ENCODE results near the gene CDIP1. TPM values are rescaled to one million over a fixed set of nuclear protein-coding genes. Genes with fewer than 3 reads are reported as not detected.

Gene CDIP1
- total RNA-seq, 1 donor from 2014 or later: 64.7 TPM

DNA sequence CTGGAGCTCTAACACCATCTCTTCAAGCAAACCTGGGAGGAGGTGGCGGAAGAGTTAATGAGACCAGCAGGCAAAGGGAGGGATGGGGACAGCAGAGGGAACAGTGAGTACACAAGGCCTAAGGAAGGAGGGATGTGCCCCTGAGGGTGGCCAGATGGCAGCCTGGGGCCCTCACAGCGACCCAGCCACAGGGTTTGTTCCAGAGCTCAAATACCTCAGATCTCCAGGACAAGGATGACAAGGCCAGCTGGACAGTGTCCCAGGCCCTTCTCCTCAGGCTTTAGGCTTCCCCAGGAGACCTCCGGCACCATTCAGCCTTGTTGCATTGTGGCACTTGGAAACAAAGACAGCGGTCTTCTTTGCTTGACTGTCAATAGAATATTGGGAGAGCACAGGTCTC lies 14.9 kb downstream of the CDIP1 start:
- H3K4me3 ChIP-seq (ENCODE audit: insufficient read depth, low read depth, low read length): no peak overlapping the region
- peaks cover 18% of the 10 kb centered on the region for H3K4me1 Mint-ChIP-seq (ENCODE audit: low read depth, unreplicated experiment)

DNA sequence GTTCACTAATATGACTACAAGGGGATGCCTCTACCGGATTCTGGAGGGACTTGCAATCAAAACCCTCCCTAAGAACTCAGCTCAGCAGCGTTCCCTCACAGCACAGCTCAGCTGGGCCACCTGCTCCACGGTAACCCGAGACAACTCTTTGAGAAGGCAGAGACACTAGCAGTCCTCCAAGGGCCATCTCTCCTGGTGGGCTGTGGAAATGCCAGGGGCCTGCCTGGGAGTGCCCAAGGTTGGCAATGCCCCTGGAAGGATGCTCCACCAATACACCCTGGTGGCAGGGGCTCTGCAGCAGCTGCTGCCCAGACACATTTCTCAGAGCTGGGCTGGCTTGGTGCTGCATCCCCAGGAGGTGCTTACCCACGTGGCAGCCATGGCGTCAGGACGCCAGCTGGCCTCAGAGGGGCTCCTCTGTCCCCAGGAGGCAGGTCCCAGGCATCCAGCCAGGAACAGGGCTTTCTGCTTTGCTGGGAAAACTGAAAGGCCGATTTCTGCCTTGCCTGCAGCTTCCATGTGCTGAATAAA lies 16.5 kb downstream of the CDIP1 start:
- Mint-ChIP-seq H3K4me1 (ENCODE audit: low read depth, unreplicated experiment) (peaks cover 9% of the 10 kb centered on the region), H3K27ac (ENCODE audit: unreplicated experiment) (no peak overlapping the region), H3K27me3 (ENCODE audit: low read depth, unreplicated experiment) (no peaks in the 10 kb centered on the region), H3K4me3 (ENCODE audit: unreplicated experiment) (no peak overlapping the region), H3K36me3 (ENCODE audit: low read depth, unreplicated experiment) (peaks cover 18% of the 10 kb centered on the region), H3K9me3 (ENCODE audit: unreplicated experiment) (peaks cover 2% of the 10 kb centered on the region)
- Histone ChIP-seq H3K9me3 (ENCODE audit: insufficient read depth, low read depth, low read length) (no peaks in the 10 kb centered on the region), H3K4me2 (ENCODE audit: low read length) (no peak overlapping the region), H3K27me3 (ENCODE audit: insufficient read depth, low read length) (no peaks in the 10 kb centered on the region), H3K9ac (ENCODE audit: low read length) (no peak overlapping the region), H3K4me3 (ENCODE audit: insufficient read depth, low read depth, low read length) (no peak overlapping the region), H3K27ac (ENCODE audit: low read depth, low read length) (no peak overlapping the region), H2AFZ (ENCODE audit: low read depth, low read length) (no peak overlapping the region), H3K79me2 (ENCODE audit: insufficient read depth, low read length) (peaks cover 11% of the 10 kb centered on the region), H3K4me1 (ENCODE audit: insufficient read depth, low read length) (no peaks in the 10 kb centered on the region), H3K36me3 (ENCODE audit: insufficient read depth, low read length) (no peaks in the 10 kb centered on the region), H4K20me1 (ENCODE audit: insufficient read depth, low read length) (peaks cover 57% of the 10 kb centered on the region)
- TF ChIP-seq, protein P1, sequence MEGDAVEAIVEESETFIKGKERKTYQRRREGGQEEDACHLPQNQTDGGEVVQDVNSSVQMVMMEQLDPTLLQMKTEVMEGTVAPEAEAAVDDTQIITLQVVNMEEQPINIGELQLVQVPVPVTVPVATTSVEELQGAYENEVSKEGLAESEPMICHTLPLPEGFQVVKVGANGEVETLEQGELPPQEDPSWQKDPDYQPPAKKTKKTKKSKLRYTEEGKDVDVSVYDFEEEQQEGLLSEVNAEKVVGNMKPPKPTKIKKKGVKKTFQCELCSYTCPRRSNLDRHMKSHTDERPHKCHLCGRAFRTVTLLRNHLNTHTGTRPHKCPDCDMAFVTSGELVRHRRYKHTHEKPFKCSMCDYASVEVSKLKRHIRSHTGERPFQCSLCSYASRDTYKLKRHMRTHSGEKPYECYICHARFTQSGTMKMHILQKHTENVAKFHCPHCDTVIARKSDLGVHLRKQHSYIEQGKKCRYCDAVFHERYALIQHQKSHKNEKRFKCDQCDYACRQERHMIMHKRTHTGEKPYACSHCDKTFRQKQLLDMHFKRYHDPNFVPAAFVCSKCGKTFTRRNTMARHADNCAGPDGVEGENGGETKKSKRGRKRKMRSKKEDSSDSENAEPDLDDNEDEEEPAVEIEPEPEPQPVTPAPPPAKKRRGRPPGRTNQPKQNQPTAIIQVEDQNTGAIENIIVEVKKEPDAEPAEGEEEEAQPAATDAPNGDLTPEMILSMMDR (IDR thresholded peaks at IDR 0.05; ENCODE audit: insufficient read depth, low read depth, low read length): no peak
- no peak for TF ChIP-seq EZH2 (IDR thresholded peaks at IDR 0.05; ENCODE audit: insufficient read depth, low read length)
- FAIRE-seq: no peak
- DNase-seq (ENCODE audit: low read depth): no peak

More for the DNA sequence above, 14.9 kb downstream of the CDIP1 start:
- Histone ChIP-seq H3K36me3 (ENCODE audit: insufficient read depth, low read length) (no peaks in the 10 kb centered on the region), H3K4me1 (ENCODE audit: insufficient read depth, low read length) (no peaks in the 10 kb centered on the region), H3K4me2 (ENCODE audit: low read length) (no peak overlapping the region), H3K27me3 (ENCODE audit: insufficient read depth, low read length) (no peaks in the 10 kb centered on the region), H3K79me2 (ENCODE audit: insufficient read depth, low read length) (peaks cover 11% of the 10 kb centered on the region), H3K27ac (ENCODE audit: low read depth, low read length) (no peak overlapping the region), H3K9ac (ENCODE audit: low read length) (no peak overlapping the region), H2AFZ (ENCODE audit: low read depth, low read length) (no peak overlapping the region), H4K20me1 (ENCODE audit: insufficient read depth, low read length) (peaks cover 42% of the 10 kb centered on the region), H3K9me3 (ENCODE audit: insufficient read depth, low read depth, low read length) (no peaks in the 10 kb centered on the region)
- peaks cover 2% of the 10 kb centered on the region for H3K9me3 Mint-ChIP-seq (ENCODE audit: unreplicated experiment)
- no peak for FAIRE-seq
- TF ChIP-seq EZH2 (IDR thresholded peaks at IDR 0.05; ENCODE audit: insufficient read depth, low read length): no peak
- TF ChIP-seq, protein P1 (IDR thresholded peaks at IDR 0.05; ENCODE audit: insufficient read depth, low read depth, low read length): no peak
- no peak for DNase-seq (ENCODE audit: low read depth)
- no peaks in the 10 kb centered on the region for H3K27me3 Mint-ChIP-seq (ENCODE audit: low read depth, unreplicated experiment)
- no peak overlapping the region for H3K4me3 Mint-ChIP-seq (ENCODE audit: unreplicated experiment)
- H3K36me3 Mint-ChIP-seq (ENCODE audit: low read depth, unreplicated experiment): peaks cover 18% of the 10 kb centered on the region
- no peak overlapping the region for H3K27ac Mint-ChIP-seq (ENCODE audit: unreplicated experiment)

DNA sequence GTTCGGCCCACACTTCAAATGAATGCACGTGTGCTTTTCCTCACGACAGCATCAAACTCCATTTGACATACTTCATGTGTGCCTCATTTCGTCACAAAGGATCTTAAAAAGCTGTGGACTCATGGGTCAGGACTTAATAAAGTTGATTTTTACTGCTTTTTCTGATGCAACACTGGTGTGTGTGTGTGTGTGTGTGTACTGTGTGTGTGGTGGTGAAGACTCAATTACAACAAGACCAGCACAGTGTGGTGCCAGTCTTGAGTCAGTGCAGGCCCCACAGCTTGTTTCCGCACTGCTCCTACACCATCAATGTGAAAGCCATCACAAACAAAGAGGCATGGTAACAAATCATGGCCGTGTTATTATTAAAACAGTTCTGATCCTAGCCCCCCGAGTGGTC lies 17.7 kb downstream of the CDIP1 start:
- H3K4me2 ChIP-seq (ENCODE audit: low read length): no peak overlapping the region
- H4K20me1 ChIP-seq (ENCODE audit: insufficient read depth, low read length): peaks cover 59% of the 10 kb centered on the region
- H3K79me2 ChIP-seq (ENCODE audit: insufficient read depth, low read length): peaks cover 11% of the 10 kb centered on the region
- FAIRE-seq (no peak), DNase-seq (ENCODE audit: low read depth) (no peak)
- Mint-ChIP-seq H3K4me1 (ENCODE audit: low read depth, unreplicated experiment) (peaks cover 12% of the 10 kb centered on the region), H3K27me3 (ENCODE audit: low read depth, unreplicated experiment) (no peaks in the 10 kb centered on the region), H3K4me3 (ENCODE audit: unreplicated experiment) (no peak overlapping the region), H3K9me3 (ENCODE audit: unreplicated experiment) (peaks cover 2% of the 10 kb centered on the region), H3K36me3 (ENCODE audit: low read depth, unreplicated experiment) (peaks cover 18% of the 10 kb centered on the region), H3K27ac (ENCODE audit: unreplicated experiment) (no peak overlapping the region)
- H3K4me1 ChIP-seq (ENCODE audit: insufficient read depth, low read length): no peaks in the 10 kb centered on the region
- no peaks in the 10 kb centered on the region for H3K27me3 ChIP-seq (ENCODE audit: insufficient read depth, low read length)
- no peak overlapping the region for H3K27ac ChIP-seq (ENCODE audit: low read depth, low read length)
- H3K9ac ChIP-seq (ENCODE audit: low read length): no peak overlapping the region
- H3K4me3 ChIP-seq (ENCODE audit: insufficient read depth, low read depth, low read length): no peak overlapping the region
- no peak overlapping the region for H2AFZ ChIP-seq (ENCODE audit: low read depth, low read length)
- H3K36me3 ChIP-seq (ENCODE audit: insufficient read depth, low read length): no peaks in the 10 kb centered on the region
- TF ChIP-seq EZH2 (IDR thresholded peaks at IDR 0.05; ENCODE audit: insufficient read depth, low read length): no peak
- TF ChIP-seq, protein P1 (IDR thresholded peaks at IDR 0.05; ENCODE audit: insufficient read depth, low read depth, low read length): no peak
- no peaks in the 10 kb centered on the region for H3K9me3 ChIP-seq (ENCODE audit: insufficient read depth, low read depth, low read length)
